Testis (tissue), 3 donors: ENCODE results near the gene MRM3. TPM values are rescaled to one million over a fixed set of nuclear protein-coding genes. Genes with fewer than 3 reads are reported as not detected.
"Not testable (repeated sequence)": the region's sequence is repeated elsewhere in the genome, so short reads cannot be mapped to it uniquely, and the experiment has no call there.

ENCODE experiments used
- DNase-seq: peaks from one replicate; pipeline ENCODE4 v3.0.0-alpha.2; 2019
- H3K27ac ChIP-seq, 2 donors: fragments of 200-600 bp; sonication (generic); one replicate each; pipeline ENCODE4 v1.5.1; 2019
- H3K27me3 ChIP-seq: fragments of 200-600 bp; sonication (generic); one replicate; pipeline ENCODE4 v1.5.1; 2019
- H3K36me3 ChIP-seq: fragments of 200-600 bp; sonication (generic); one replicate; pipeline ENCODE4 v1.5.1; 2017; ENCODE audit warnings: low read depth; ENCODE audit errors: missing control alignments
- H3K4me1 ChIP-seq: fragments of 200-600 bp; sonication (generic); one replicate; pipeline ENCODE4 v1.5.1; 2019
- H3K4me3 ChIP-seq, 2 donors: fragments of 200-600 bp; sonication (generic); one replicate each; pipeline ENCODE4 v1.5.1; 2017 to 2019
- H3K9me3 ChIP-seq: fragments of 200-600 bp; sonication (generic); one replicate; pipeline ENCODE4 v1.5.1; 2017
- CTCF ChIP-seq, 3 experiments: fragments of 450-650 bp in 2 of 3; fragments of 200-600 bp in 1 of 3; sonication (generic) in 1 of 3; IDR thresholded peaks; one replicate each; pipeline ENCODE4 v1.5.1; 2016 to 2019; ENCODE audit warnings: antibody characterized with exemption in 3 of 3, mild to moderate bottlenecking in 2 of 3, moderate library complexity in 1 of 3
- POLR2A ChIP-seq: fragments of 450-650 bp; IDR thresholded peaks from one replicate; pipeline ENCODE4 v1.6.1; 2017; ENCODE audit warnings: antibody characterized with exemption, mild to moderate bottlenecking, moderate library complexity
- WGBS, 2 donors: methylation state at CpG; one replicate each; pipeline ENCODE4 v1.1.5; 2018; 5-methylcytosine and 5-hydroxymethylcytosine counted together
- intact Hi-C: fragments of 100-400 bp; cut with DNase I; formaldehyde crosslinking; loops from one replicate; pipeline ENCODE4 v1.15.1; 2023; ENCODE audit warnings: low total_unique reads
- polyA plus RNA-seq: library from polyadenylated mRNA; stranded (reverse); fragments of 350-450 nt; fragmentation: Illumina TruSeq; extraction: RNeasy Lipid Tissue Mini Kit (QIAGEN cat#74804); gene quantifications from one replicate; pipeline ENCODE4 v1.2.3, GENCODE V29; 2014; ENCODE audit warnings: low read depth, low replicate concordance; ENCODE audit not compliant: insufficient read depth
- total RNA-seq, 2 donors: library from RNA; depleted of rRNA; stranded (reverse); fragments of >200 nt; gene quantifications; one replicate each; pipeline ENCODE4 v1.2.3, GENCODE V29; 2016

The MRM3 gene
- total and polyA plus RNA-seq, 3 donors from 2014 or later = 26.0 to 33.1 (median 32.6) TPM

- intact Hi-C loops = no loop called here
- DNase-seq = no peak
- H3K4me1 ChIP-seq = no peaks in the 10 kb centered on the region
- no peaks in the 10 kb centered on the region for H3K27me3 ChIP-seq
- TF ChIP-seq CTCF (IDR thresholded peaks at IDR 0.05) (no peak), POLR2A (no peak)
- H3K4me3 ChIP-seq = no peak overlapping the region
- WGBS, 2 donors = 88 to 90% methylated on average over 33 to 41 of the region's 41 CpGs
- H3K36me3 ChIP-seq = no peaks in the 10 kb centered on the region
- H3K27ac ChIP-seq = no peak overlapping the region
- H3K9me3 ChIP-seq = no peaks in the 10 kb centered on the region
These were observed 22.6 kb downstream of the MRM3 start for GRCh38 chr17:804541-805435.

GRCh38 chr17:805886-806285 lies 23.7 kb downstream of the MRM3 start:
- H3K4me1 ChIP-seq, DNase-seq, H3K9me3 ChIP-seq, H3K36me3 ChIP-seq, H3K27ac ChIP-seq, intact Hi-C loops, H3K4me3 ChIP-seq, H3K27me3 ChIP-seq: not testable (repeated sequence)
- WGBS, 2 donors = 79 to 95% methylated on average over 8 to 21 of the region's 23 CpGs

DNA sequence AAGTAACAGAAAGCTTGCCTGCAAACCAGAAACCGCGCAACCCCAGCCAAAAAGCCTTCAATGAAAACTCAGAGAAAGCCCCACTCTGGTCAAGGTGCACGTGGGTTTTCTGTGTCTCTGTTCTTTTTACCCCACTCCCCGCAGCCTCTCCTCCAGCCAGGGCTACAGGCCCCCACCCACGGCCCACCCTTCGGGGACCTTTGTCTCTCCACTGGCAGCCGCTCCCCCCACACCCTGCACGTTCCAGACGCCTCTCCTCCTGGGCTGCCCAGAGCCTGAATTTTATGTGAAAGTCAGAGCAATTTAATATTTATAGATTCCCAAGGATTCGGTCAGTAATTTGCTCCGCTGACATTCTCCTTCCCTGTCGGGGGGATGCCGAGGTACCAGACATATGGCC lies 24.2 kb downstream of the MRM3 start:
- H3K36me3 ChIP-seq = no peaks in the 10 kb centered on the region
- H3K27me3 ChIP-seq = no peaks in the 10 kb centered on the region
- no peak for DNase-seq
- H3K4me3 ChIP-seq = no peak overlapping the region
- no peaks in the 10 kb centered on the region for H3K4me1 ChIP-seq
- TF ChIP-seq CTCF (IDR thresholded peaks at IDR 0.05) = no peak
- no peak for TF ChIP-seq POLR2A
- 82 to 89% methylated on average over 13 of the region's 13 CpGs for WGBS, 2 donors
- H3K27ac ChIP-seq = no peak overlapping the region
- H3K9me3 ChIP-seq = no peaks in the 10 kb centered on the region
- intact Hi-C loops = no loop called here

- no peak for DNase-seq
- no peak for TF ChIP-seq CTCF (IDR thresholded peaks at IDR 0.05)
- WGBS, 2 donors = 91 to 93% methylated on average over 21 to 33 of the region's 33 CpGs
- intact Hi-C loops = no loop called here
- Histone ChIP-seq H3K36me3 (no peaks in the 10 kb centered on the region), H3K27ac (no peak overlapping the region), H3K4me1 (no peaks in the 10 kb centered on the region), H3K27me3 (no peaks in the 10 kb centered on the region), H3K9me3 (no peaks in the 10 kb centered on the region), H3K4me3 (no peak overlapping the region)
These were observed 24.8 kb downstream of the MRM3 start for GRCh38 chr17:806781-807522.

DNA sequence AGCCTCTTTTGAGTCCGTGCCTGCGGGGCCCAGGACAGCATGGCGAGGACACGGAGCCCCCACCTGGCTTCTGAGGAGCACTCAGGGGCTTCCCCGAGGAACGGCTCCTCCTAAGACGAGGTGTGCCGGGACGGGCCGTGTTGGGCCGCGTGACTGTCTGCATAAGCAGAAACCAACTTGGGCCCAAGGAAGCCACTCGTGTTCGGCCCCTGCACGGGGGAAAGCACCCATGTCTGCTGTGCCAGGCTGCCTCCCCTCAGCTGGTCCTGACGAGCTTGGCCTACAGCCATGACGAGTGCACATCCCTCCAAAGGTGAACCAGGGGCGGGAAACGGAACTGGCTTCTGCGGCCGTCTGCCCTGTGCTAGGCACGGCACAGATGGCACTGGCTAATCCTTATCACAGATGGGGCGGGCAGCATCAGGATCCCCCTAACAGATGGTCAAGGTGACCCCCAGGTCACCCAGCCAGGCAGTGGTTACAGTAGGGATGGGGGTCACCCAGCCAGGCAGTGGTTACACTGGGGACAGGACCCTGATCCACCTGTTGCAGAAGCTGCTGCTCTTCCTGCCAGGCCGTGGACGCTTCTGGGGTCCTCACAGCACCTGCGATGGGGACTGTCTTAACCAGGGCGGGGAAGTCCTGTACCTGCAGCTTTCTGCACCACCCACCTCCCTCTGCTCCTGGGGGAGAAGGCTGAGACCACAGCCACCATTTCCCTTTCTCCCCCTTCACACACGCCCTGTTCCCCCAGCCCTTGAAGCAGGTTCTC lies 25.6 kb downstream of the MRM3 start:
- 91% methylated on average over 5 to 24 of the region's 28 CpGs for WGBS, 2 donors
- no peaks in the 10 kb centered on the region for H3K36me3 ChIP-seq
- TF ChIP-seq CTCF (IDR thresholded peaks at IDR 0.05) (no peak), POLR2A (no peak)
- no peak overlapping the region for H3K27ac ChIP-seq
- no peaks in the 10 kb centered on the region for H3K9me3 ChIP-seq
- no peaks in the 10 kb centered on the region for H3K4me1 ChIP-seq
- no peak for DNase-seq
- intact Hi-C loops = no loop called here
- H3K27me3 ChIP-seq = no peaks in the 10 kb centered on the region
- H3K4me3 ChIP-seq = no peak overlapping the region
